ENCODE data around the gene TBC1D21.

- TF ChIP-seq SP1 (IDR thresholded peaks at IDR 0.05; ENCODE audit: low read depth, low read length) = no peak
- TF ChIP-seq CTCF (IDR thresholded peaks at IDR 0.05; ENCODE audit: control extremely low read depth in 1 of 3, insufficient read depth in 1 of 3, low read depth in 1 of 3, low read length in 3 of 3) = no peak
- no peak for TF ChIP-seq SIX5 (IDR thresholded peaks at IDR 0.05; ENCODE audit: low read depth, low read length)
Observed at GRCh38 chr15:73852507-73852906, 20.9 kb upstream of the TBC1D21 start.

Data from H1 (cell line).